NCI-H146 (cell line): ENCODE data around the gene SMARCD2.

Source experiments
- DNase-seq: peaks from one replicate; lab custom pipeline; 2025; lab: John Stamatoyannopoulos, UW

SMARCD2 gene

DNA sequence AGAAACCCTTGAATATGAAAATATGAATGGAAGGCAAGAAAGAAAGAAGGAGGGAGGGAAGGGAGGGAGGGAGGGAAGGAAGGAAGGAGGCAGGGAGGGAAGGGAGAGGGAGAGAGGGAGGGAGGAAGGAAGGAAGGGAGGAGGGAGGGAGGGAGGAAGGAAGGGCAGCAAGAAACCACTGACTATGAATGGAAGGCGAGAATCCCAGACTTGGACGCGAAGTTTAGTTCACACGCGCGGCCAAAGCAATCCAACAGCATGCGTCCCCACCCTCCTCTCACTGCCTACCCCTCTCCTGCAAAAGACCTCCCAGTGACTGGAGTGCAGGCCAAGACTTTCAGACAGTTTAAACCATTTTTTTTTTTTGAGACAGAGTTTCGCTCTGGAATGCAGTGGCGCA is 7.9 kb upstream of the SMARCD2 start:
- DNase-seq, result no peak

DNA sequence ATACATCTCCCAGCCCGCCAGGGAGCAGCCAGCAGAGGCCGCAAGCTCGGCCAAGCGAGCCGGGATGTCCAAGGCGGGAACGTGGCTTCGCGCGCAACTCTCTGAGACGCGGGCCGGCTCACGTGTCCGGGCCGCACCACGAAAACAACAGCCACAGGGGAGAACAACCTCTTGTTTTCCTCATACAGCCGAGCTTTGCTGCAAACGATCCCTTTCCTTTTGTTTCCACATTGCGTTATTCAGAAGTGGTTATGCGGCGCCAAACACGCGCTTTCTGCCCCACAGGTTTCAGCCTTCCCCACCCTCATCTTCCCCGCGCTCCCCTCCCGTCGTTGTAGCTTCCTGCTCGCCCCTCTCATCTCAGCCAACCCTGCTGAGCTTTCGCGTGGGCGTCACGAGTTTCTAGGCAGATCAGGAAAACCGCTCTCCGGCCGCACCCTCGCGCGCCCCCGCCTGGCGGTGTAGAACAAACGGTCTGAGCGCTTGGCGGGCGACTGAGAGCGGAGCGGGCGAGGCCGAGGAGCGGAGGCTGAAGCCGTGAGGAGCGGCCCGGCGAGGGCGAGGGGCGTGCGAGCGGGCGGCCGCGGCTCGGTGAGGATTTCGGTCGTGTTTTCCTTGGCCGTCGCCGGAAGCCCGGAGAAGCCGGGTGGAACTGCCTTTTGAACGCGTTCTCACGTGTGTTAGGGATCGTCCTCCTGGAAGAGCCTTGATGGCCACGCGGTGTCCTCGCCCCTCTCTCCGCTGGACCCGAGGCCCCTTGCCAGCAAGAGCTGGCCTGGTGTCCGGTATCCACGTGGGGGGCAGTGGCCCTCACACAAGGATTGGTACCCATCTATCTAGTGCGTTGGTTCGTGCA is 6.6 kb upstream of the SMARCD2 start:
- no peak for DNase-seq

GRCh38 chr17:63847525-63848249 is 5.2 kb upstream of the SMARCD2 start:
- no peak for DNase-seq

- DNase-seq, result no peak
Observed at GRCh38 chr17:63845509-63845908, 3.0 kb upstream of the SMARCD2 start.

DNA sequence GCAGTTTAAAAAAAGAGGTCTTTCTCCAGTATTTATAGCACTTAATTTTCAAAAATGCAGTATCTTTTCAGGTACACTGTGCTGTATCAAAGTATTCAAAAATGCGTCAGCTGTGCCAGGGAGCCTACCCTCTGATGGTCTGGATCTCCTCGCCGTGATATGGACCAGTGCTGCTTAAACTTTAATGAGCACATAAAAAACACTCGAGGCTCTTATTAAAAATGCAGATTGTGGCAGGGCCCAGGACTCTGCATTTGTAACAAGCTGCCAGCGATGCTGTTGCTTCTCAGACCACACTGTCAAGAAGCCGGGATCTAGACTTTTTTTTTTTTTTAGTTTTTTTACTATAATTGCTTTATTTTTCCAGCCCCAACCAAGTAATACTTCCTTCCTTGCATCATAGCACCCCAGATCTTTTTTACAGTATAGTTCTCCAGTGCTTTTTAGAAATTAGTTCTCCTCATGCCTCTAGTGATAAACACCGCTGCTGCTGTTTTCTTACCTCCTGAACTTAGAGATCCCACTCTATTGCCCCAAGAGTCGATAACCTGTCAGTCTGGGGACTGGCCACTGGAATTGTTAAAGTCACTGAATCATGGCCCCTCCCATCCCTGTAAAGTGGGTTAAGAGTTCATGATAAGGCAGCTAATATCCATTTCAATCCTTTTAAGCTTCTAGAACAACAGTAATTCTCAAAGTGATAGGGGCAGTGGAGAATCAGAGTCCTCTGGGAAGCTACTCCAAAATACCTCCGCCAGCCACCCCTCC is 1.6 kb upstream of the SMARCD2 start:
- DNase-seq, result no peak

- peak; percentile 27 for DNase-seq
Observed at GRCh38 chr17:63843387-63843888, 953 bp upstream of the SMARCD2 start.

GRCh38 chr17:63842173-63842539 is 329 bp downstream of the SMARCD2 start:
- peak; percentile 64 for DNase-seq

- peak; percentile 33 for DNase-seq
Observed at GRCh38 chr17:63841350-63842172, 924 bp downstream of the SMARCD2 start.

DNA sequence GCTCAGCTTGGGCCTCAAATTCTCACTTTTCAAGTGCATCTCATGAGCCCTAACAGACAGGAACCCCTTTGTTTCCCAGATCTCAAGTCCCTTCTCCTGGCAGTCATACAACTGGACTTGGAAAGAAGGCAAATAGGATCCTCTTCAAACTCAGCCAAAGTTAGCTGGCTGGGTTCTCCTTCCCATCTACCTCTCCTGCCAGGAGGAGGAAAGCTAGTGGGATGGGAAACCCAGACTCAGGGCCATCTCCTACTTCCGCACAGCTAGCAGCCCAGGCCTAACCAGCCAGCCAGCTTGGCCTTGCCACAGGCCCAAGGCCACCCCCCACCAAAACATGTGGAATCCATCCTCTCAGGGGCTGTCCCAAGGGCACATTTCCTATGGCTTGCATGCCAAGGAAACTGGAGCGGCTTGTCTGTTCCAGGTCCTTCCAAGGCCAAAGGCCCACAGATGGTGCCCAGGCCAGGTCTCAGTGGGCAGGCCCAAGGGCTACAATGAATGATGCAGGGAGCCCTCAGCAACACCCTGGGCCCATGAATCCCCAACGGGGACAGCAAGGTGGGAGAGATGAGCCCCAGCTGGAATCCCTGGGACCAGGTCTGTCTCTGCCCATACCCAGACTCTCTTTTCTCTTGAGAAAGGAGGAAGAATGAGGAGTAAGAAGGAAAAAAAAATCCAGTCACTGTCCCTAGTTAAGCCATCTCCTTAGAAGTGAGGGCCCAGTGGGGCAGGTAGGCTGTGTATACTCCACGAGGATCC is 1.7 kb downstream of the SMARCD2 start:
- no peak for DNase-seq

DNA sequence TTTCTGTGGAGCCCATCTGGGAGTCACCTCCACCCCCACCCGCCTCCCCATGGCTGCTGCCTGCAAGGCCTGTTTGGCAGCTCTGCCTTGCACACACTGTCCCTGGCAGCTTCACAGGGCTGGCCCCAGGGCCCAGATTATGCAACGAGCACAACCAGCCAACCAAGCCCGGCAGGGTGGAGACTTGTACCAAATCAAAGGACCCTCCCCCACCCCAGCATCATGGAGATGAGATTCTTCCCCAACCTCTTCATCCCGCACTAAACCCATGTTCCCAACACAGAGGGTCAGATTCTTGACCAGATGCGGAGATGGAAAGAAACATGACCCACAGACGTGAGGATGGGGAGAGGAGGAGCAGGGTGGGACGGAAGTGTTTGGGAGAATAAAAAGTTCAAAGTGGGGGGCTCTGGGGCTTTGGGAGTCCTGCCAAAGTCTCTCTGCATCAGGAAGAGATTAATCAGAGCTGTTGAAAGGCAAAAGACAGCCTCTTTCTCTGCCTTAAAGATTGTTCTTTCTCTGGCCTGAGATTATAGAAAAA is 3.8 kb downstream of the SMARCD2 start:
- DNase-seq, result no peak

DNA sequence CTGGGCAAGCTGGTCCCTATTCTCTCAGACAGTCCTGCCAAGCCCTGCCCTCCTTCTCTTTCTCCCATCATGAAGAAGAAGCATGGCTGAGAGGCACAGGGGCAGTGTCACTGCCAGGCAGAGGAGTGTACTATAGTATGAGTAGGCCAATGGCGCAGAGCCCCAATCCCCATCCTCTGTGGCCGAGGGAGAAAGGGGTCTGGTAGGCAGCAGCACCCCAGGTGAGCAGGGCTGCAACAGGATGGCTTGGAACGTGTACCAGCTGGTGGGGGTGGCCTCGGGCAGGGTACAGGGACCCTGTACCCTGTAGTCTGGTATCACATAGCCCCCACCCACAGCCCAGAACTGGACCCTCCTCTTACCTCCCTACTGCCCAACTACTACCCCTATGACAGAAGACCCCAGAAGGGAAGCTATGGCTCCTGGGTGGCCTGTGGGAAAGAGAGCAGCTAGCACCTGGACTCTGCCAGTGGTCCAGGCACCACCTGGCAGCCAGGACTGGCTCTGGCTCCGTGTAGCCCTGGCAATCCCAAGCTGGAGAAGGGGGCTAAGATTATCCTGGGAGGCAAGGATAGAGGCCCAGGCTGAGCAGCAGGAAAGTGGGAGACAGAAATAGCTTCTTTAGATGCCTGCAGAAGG is 4.4 kb downstream of the SMARCD2 start:
- DNase-seq, result no peak

DNA sequence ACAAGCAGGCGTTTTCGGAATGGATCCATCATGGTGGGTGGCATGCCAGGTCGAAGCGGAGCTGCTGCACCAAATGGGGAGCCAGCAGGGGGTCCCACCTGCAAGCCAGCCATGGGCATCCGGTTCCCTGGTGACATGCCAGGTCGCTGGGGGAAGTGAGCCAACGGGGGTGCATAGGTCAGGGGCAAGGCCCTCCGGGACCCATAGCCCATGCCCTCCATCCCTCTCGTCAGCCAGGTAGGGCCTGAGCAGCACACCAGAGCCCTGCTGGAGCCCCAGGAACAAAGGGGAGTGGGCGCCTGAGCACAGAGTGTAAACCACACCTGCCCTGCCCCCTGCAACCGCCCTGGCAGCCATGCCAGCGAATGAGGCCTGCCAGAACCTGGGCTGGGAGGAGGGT is 5.0 kb downstream of the SMARCD2 start:
- DNase-seq, result no peak

DNA sequence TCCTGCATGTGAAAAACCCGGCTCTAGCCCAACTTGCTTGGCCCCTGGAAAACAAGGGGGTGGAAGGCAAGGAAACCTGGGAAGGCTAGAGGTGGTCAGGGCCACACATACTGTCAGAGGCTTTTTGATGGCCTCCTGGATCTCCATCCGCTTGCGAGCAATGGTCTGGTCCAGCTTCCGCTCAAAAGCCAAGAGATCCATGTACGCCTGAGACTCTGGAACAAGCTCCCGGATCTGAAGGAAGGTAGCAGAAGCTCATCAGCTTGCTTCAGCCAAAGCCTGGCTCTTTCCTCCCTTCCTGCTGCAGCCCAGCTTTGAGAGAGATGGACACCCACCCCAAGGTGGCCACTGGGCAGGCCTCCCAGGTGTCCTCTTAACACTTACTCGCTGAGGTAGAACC is 5.7 kb downstream of the SMARCD2 start:
- no peak for DNase-seq

- no peak for DNase-seq
Observed at GRCh38 chr17:63835167-63835720, 7.2 kb downstream of the SMARCD2 start.

GRCh38 chr17:63834431-63835166 is 7.9 kb downstream of the SMARCD2 start:
- peak; percentile 49 for DNase-seq

- no peak for DNase-seq
Observed at GRCh38 chr17:63833741-63834373, 8.6 kb downstream of the SMARCD2 start.

GRCh38 chr17:63833026-63833740 is 9.3 kb downstream of the SMARCD2 start:
- DNase-seq, result no peak

- DNase-seq, result no peak
Observed at GRCh38 chr17:63832455-63832854, 10.0 kb downstream of the SMARCD2 start.
